ENCODE measurements around the gene STARD7.
A peak's percentile ranks its signal among the peaks of the same experiment; 100 is the strongest.
"Not testable (repeated sequence)": the region's sequence is repeated elsewhere in the genome, so short reads cannot be mapped to it uniquely, and the experiment has no call there.

STARD7 gene

DNA sequence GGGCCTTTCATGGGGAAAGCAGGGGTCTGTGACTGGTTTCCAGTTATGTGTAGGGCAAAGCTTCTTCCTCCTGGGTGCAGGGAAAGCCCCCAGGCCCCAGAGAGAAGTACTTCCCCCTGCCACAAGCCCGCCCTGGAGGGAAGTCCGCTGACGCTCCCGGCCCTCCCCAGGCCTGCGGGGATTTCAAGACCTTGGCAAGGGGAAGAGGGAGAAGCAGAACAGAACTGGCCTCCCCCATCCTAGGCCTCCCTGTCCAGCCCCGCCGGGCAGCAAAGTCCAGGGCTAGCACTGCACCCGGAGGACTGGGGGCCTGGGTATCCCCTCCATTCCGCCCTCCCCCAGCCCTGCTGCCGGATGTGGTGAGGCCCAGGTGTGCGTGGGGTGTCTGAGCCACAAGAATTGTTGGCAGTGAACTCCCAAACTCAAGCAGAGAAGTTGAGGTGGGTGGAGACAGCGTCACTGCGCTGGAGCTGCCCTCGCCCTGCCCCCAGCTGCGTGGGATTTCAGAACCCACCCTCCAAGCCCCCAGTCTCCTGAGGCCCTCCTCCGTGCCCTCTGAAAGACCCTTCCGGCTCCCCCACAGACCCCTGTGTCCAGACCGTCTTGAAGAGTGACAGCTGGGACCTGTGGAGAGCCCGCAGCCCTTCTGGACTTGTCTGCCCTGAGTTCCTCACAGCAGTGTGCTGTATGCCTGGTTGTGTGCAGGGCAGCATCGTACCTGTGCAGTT lies 62.3 kb downstream of the STARD7 start:
- DNase-seq, result no peak

- DNase-seq, result no peak
Measured at GRCh38 chr2:96145848-96146152, 62.8 kb downstream of the STARD7 start.

DNA sequence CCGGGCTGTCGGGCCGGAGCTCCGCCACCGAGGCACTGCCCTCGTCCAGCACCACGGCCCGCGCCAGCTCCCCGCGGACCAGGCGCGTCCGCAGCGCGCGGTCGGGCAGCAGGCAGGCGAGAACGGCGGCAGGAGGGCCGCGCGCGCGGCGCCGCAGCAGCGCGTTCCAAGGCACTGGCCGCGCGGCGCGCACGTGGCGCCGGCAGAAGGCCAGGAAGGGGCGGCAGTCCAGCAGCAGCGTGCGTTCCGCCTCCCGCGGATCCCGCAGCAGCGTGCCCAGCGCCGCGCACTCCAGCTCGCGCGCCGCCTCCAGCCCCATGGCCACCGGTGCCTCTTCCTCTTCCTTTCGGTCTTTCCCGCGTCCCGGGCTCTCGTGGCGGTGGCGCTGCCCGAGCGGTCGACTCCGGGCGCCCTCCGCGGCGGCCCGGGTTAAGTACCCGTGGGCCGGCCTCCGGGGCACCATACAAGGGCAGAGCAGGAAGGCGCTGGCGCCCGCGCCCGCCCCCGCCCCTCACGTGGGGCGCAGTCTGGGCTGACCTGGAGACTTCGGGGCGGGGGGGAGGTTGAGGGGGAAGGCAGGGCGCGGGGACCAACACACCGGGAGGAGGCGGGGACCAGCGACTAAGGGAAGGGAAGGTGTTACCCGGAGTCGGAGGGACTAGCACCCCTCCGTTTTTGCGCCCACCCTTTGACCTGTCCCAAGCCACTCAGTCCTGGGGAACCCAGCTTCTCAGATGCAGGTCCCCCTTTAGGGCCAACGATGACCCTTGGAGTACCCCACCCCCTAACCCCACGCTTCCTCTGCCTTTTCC lies 63.4 kb downstream of the STARD7 start, which contains the start of gene DUSP2:
Gene DUSP2 (minus strand): TSS at position 405 of the 812 bp plus-strand sequence. CDS start 86 bp downstream, at position 319.
- peak; percentile 88 for DNase-seq

- DNase-seq, result peak; percentile 72
Measured at GRCh38 chr2:96144481-96145035, 64.1 kb downstream of the STARD7 start.

GRCh38 chr2:96143848-96144480 lies 64.7 kb downstream of the STARD7 start:
- DNase-seq, result peak; percentile 42

DNA sequence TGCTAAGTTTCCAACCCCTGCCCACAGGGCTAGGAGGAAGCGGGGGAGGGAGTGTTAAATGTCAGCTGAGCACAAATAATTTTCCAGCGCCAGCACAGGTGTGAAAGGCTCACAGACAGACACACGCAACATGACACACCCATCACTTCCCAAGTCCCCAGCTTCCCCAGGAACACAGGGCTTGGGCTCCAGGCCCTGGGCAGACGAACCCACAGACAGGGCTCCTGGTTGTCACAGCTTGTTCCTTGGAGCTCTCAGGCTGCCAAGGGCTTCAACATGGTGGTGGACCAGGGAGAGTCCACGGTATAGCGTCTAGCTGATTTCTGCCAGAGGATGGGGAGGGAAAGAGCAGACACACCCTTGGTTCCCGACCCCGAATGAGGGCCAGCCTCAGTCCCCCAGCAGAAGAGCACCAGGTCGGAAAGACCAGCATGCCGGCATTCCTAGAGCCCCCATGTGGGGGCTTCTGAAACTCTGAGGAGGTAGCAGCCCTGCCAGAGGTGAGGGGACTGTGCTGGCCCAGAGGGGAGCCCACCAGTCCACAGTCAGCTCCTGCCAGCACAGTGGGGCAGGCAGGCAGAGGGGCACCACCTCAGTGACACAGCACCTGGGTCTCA lies 65.3 kb downstream of the STARD7 start:
- DNase-seq, result no peak

DNA sequence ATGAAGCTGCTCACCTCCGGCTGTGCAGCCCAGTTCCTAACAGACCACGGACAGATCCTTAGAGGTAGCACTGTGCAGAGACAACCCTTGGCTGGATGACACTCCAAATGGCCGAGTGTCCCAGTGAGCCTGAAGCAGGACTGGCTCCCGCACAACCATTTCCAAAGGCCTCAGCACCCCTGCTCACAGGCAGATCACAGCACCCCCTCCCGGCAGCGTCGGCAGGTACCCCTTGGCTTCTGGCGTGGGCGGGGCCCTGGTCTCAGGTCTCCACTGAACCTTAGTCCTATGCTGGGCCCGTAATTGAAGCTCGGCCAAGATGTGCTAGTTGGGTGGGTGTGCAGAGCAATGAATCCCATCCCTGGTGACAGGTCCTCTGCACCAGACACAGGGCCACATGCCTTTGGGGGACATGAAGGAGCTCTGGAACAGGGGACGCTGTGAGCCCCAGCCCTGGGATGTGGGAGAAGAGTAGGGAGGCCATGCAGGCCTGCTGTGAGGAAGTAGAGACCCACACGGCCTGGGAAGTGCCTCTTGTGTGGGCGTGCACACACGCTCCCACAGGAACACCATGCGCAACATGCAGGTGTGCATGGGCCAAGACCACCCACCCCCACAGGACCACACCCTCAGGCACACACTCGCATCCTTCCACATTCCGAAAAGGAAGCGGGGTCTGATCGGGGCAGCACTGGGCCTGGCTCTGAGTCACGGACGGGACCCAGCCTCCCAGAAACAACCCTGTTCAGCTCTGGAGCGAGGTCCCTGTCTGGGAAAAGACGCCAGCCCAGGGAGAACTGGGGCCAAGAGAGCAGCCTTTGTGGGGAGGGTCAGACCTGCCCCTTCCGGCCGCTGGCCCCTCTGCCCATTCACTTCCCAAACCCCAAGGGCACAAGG lies 66.2 kb downstream of the STARD7 start:
- no peak for DNase-seq

- DNase-seq, result not testable (repeated sequence)
Measured at GRCh38 chr2:96141624-96141967, 67.0 kb downstream of the STARD7 start.

DNA sequence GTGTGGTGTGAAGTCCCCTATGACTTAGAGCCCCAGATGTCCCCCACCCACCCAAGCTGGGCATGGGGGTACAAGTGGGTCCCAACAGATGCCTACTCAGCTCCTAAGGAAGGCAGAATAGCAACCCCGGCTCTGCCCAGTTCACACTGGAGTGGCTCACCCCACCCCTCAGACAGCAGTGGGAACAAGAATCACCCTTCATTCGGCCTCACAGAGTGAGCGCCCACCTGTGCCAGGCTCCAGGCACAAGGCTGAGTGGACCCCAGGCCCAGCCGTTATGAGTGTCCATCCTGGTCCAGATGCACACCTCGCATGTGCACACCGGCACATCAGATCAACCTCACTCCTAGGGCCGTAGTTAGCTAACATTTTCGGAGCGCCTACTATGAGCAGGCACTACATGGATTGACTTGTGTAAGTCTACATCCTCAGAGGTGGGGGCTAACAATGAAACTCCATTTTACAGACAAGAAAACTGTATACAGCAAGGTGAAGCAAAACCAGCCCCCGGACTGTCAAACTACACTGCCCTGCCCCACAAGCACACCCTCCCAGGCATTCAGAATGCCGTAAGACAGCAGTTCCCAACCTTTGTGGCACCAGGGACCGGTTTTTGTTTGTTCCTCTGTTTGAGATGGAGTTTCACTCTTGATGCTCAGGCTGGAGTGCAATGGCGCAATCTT lies 67.5 kb downstream of the STARD7 start:
- no peak for DNase-seq

DNA sequence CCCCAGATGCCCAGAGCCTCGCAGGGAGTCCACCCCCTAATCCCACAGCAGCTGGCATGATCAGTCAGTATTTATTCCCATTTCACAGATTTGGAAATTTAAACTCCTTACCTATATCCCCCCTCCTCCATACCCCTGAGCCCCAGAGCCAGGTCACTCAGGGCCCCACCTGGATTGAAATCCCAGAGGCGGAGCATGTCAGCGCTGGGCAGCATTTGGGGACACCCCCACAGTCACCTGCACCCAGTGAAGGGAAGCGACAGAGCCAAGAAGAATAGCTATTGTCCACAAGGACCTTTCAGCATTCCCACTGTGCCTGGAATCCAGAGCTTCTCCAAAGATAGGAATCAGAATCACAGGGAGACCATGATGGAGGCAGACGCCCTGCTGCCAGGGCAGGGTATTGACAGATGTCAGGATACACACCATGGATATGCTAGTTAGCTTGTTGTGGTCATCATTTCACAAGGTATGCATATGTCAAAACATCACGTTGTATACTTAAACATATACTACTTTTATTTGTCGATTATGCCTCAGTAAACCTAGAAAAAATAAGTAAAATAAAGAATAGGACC lies 69.4 kb downstream of the STARD7 start:
- DNase-seq, result no peak

- peak; percentile 44 for DNase-seq
Measured at GRCh38 chr2:96138179-96139145, 70.2 kb downstream of the STARD7 start, which contains the start of gene ASTL. ASTL (minus strand) TSS chr2:96138502; CDS start chr2:96138436, 66 bp downstream.

DNA sequence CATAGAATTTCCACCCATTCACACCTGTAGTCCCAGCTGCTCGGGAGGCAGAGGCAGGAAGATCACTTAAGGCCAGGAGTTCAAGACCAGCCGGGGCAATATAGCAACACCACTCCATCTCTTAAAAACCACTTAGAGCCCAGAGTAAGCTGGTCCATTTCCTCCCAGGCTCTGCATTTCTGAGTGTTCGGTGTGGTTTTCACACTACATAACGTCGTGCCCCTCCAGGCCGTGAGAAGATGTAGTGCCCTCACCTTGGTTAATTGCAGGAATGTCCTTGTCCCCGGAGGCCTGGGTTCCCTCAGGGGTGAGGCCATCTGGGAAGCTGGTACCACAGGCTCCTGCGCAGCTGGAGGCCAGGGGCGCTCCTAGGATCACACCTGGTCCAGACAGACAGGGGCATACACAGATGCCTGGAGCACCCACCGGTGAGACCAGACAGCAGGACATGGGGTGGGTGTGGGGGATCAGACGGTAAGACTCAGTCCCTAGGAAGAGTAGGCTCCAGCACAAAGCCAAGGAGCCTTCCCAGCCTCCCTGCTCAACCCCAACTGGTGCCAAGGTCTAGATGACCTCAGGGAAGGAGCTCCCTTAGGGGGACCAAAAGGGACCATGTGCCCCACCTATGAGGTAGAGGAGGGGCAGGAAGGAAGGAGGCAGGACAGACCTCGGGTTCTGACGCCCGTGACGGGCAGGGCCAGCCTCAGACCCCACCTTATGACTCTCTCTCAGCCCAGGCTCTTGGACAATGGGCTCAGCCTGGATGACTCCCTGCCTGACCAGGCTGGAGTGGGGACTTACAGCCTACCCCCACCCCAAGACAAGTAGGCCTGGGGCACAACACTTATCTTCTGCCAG lies 71.1 kb downstream of the STARD7 start:
- no peak for DNase-seq

- no peak for DNase-seq
Measured at GRCh38 chr2:96136129-96136720, 72.4 kb downstream of the STARD7 start.

DNA sequence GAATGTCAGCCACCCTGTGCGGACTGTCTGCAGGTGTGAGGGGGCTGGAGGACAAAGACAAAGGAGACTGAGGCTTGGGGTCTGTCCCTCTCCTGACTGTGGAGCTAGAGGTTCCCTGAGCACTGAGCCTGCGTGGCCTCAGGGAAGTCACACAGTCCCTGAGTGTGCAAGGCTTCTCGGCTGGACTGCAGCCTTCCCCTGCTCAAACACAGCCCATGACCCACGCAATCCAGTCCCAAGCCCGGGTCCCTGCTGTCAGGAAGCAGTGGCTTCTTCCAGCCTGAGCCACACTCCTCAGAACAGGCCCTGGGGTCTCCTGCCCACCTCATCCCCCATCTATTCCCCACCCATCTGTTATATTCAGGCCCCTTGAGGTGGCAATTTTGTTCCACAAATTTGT lies 73.0 kb downstream of the STARD7 start:
- no peak for DNase-seq

DNA sequence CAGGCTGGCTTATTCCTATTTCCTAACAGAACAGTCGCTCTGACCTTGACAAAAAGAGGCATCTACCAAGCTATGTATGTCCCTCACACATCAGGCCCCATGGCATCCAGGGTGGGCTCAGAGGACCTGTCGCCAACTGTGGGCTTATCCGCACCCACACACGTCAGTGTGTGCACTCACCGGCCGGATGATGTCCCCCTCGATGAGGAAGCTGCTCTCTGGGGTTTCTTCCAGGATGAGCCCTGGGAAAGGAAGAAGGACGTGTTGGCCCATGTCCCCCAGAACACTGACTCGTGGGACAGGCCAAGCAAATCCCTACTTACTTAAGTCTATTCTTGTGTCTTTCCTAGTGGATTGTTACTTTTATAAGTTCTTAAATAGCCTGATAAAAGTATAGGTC lies 73.5 kb downstream of the STARD7 start:
- no peak for DNase-seq
